Kidney tubule cell (primary cell): ENCODE measurements around the gene ZC3H12A.
"Not testable (repeated sequence)": the region's sequence is repeated elsewhere in the genome, so short reads cannot be mapped to it uniquely, and the experiment has no call there.

Experiments
- DNase-seq: peaks from one replicate; pipeline ENCODE4 v3.0.0-alpha.2; 2018; ENCODE audit warnings: low spot score

The ZC3H12A gene

GRCh38 chr1:37502104-37502503, 27.7 kb downstream of the ZC3H12A start:
- DNase-seq: no peak

GRCh38 chr1:37502791-37503190, 28.4 kb downstream of the ZC3H12A start:
- DNase-seq: not testable (repeated sequence)

- DNase-seq: no peak
Measured at GRCh38 chr1:37506740-37507139, 32.4 kb downstream of the ZC3H12A start.

- peak; percentile 17 for DNase-seq
Measured at GRCh38 chr1:37509181-37509580, 34.8 kb downstream of the ZC3H12A start.

- DNase-seq: peak; percentile 57
Measured at GRCh38 chr1:37513795-37514349, 39.5 kb downstream of the ZC3H12A start.

GRCh38 chr1:37514350-37515184, 40.2 kb downstream of the ZC3H12A start, which contains the start of gene MEAF6:
MEAF6 (minus strand) TSS chr1:37514766; CDS start chr1:37514746, 20 bp downstream.
- DNase-seq: peak; percentile 86

- no peak for DNase-seq
Measured at GRCh38 chr1:37515185-37516034, 41.0 kb downstream of the ZC3H12A start.

- no peak for DNase-seq
Measured at GRCh38 chr1:37517569-37517968, 43.2 kb downstream of the ZC3H12A start.

- DNase-seq: not testable (repeated sequence)
Measured at GRCh38 chr1:37518241-37518640, 43.9 kb downstream of the ZC3H12A start.

- not testable (repeated sequence) for DNase-seq
Measured at GRCh38 chr1:37518929-37519328, 44.5 kb downstream of the ZC3H12A start.

- DNase-seq: no peak
Measured at GRCh38 chr1:37519613-37520012, 45.2 kb downstream of the ZC3H12A start.

- peak; percentile 42 for DNase-seq
Measured at GRCh38 chr1:37529888-37530287, 55.5 kb downstream of the ZC3H12A start.

GRCh38 chr1:37532418-37533156, 58.2 kb downstream of the ZC3H12A start:
- not testable (repeated sequence) for DNase-seq

- DNase-seq: peak; percentile 69
Measured at GRCh38 chr1:37533317-37534093, 59.1 kb downstream of the ZC3H12A start.
